ENCODE results near the gene FLT3LG. TPM values are rescaled to one million over a fixed set of nuclear protein-coding genes. Genes with fewer than 3 reads are reported as not detected.

Gene FLT3LG
- total RNA-seq, 6 experiments from 2014 or later, result 0.80 to 4.4 (median 2.3) TPM

- Histone ChIP-seq H3K4me1 (no peaks in the 10 kb centered on the region), H3K27ac (no peak overlapping the region), H3K9me3 (no peaks in the 10 kb centered on the region), H3K4me3 (no peak overlapping the region), H3K27me3 (peaks cover 0 to 4% of the 10 kb centered on the region in 2 donors), H3K36me3 (no peaks in the 10 kb centered on the region)
- intact Hi-C loops (cut with DNase I), result loop anchor here (5.0 to 10.0 kb wide), 2 partner anchors 43 to 185 kb away; no protein-coding TSS in a partner anchor
- DNase-seq (no peak), ATAC-seq (no peak)
- TF ChIP-seq CTCF (IDR thresholded peaks at IDR 0.05) (no peak), POLR2A (IDR thresholded peaks at IDR 0.05) (no peak)
- 29% methylated on average over 5 of the region's 6 CpGs for WGBS (ENCODE audit: insufficient coverage, low coverage, low lambda C conversion rate, missing lambda C conversion rate)
These were observed 34.2 kb upstream of the FLT3LG start for GRCh38 chr19:49439836-49440235.

- no peak for ATAC-seq
- H3K4me1 ChIP-seq, result no peaks in the 10 kb centered on the region
- TF ChIP-seq CTCF (IDR thresholded peaks at IDR 0.05) (no peak), POLR2A (IDR thresholded peaks at IDR 0.05) (no peak)
- 29% methylated on average over 13 of the region's 19 CpGs for WGBS (ENCODE audit: insufficient coverage, low coverage, low lambda C conversion rate, missing lambda C conversion rate)
- no peak overlapping the region for H3K27ac ChIP-seq
- peaks cover 0 to under 1% of the 10 kb centered on the region in 2 donors for H3K27me3 ChIP-seq
- intact Hi-C loops (cut with DNase I), result no loop called here
- no peaks in the 10 kb centered on the region for H3K9me3 ChIP-seq
- no peak overlapping the region for H3K4me3 ChIP-seq
- no peak for DNase-seq
- no peaks in the 10 kb centered on the region for H3K36me3 ChIP-seq
These were observed 33.4 kb upstream of the FLT3LG start for GRCh38 chr19:49440439-49441209.

GRCh38 chr19:49441210-49441959 is 32.6 kb upstream of the FLT3LG start, which contains the start of gene SLC17A7:
SLC17A7 (minus strand) TSS chr19:49441527; CDS start chr19:49441379, 148 bp downstream.
- H3K9me3 ChIP-seq, result no peaks in the 10 kb centered on the region
- 12% methylated on average over 9 of the region's 56 CpGs for WGBS (ENCODE audit: insufficient coverage, low coverage, low lambda C conversion rate, missing lambda C conversion rate)
- H3K36me3 ChIP-seq, result no peaks in the 10 kb centered on the region
- intact Hi-C loops (cut with DNase I), result no loop called here
- no peaks in the 10 kb centered on the region for H3K27me3 ChIP-seq
- H3K4me3 ChIP-seq, result no peak within 1 kb of the TSS
- no peaks in the 10 kb centered on the region for H3K4me1 ChIP-seq
- H3K27ac ChIP-seq, result no peak within 1 kb of the TSS
- no peak for DNase-seq
- ATAC-seq, result no peak
- TF ChIP-seq CTCF (IDR thresholded peaks at IDR 0.05) (no peak), POLR2A (IDR thresholded peaks at IDR 0.05) (no peak)

- Histone ChIP-seq H3K27me3 (no peaks in the 10 kb centered on the region), H3K27ac (no peak overlapping the region)
These were observed 32.1 kb upstream of the FLT3LG start for GRCh38 chr19:49441960-49442350.

More at GRCh38 chr19:49441960-49442350, 32.1 kb upstream of the FLT3LG start:
- no peak for ATAC-seq
- intact Hi-C loops (cut with DNase I), result loop anchor here in 1 of 2 donors (2.0 kb wide), 1 partner anchor 49 kb away; no protein-coding TSS in a partner anchor
- 22% methylated on average over 14 of the region's 14 CpGs for WGBS (ENCODE audit: insufficient coverage, low coverage, low lambda C conversion rate, missing lambda C conversion rate)
- TF ChIP-seq CTCF (IDR thresholded peaks at IDR 0.05) (no peak), POLR2A (IDR thresholded peaks at IDR 0.05) (no peak)
- Histone ChIP-seq H3K4me3 (no peak overlapping the region), H3K36me3 (peaks cover 0 to 3% (median 0%) of the 10 kb centered on the region in 4 donors), H3K9me3 (no peaks in the 10 kb centered on the region), H3K4me1 (no peaks in the 10 kb centered on the region)
- no peak for DNase-seq
